ENCODE measurements around the gene KPNA5.

DNA sequence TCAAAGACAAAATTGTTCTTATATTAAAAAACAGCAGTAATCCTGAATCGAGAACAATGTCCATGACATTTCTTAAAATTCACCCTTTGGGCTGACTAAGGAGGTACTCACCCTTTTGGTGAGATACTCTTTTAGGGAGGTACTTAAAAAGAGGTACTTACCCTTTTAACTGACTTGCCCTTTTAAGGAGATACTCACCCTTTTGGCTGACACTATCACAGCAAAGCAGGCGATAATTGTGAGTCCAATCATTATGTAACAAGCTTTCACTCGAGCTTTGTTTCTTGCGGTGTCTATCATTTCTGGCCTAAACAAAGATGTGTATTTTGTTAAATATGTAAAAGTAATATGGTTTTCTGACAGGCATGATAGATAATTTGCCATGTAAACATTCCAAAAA, 80.8 kb downstream of the KPNA5 start:
- TF ChIP-seq SUZ12 (IDR thresholded peaks at IDR 0.05; ENCODE audit: low read length): no peak
- TF ChIP-seq, protein P1, sequence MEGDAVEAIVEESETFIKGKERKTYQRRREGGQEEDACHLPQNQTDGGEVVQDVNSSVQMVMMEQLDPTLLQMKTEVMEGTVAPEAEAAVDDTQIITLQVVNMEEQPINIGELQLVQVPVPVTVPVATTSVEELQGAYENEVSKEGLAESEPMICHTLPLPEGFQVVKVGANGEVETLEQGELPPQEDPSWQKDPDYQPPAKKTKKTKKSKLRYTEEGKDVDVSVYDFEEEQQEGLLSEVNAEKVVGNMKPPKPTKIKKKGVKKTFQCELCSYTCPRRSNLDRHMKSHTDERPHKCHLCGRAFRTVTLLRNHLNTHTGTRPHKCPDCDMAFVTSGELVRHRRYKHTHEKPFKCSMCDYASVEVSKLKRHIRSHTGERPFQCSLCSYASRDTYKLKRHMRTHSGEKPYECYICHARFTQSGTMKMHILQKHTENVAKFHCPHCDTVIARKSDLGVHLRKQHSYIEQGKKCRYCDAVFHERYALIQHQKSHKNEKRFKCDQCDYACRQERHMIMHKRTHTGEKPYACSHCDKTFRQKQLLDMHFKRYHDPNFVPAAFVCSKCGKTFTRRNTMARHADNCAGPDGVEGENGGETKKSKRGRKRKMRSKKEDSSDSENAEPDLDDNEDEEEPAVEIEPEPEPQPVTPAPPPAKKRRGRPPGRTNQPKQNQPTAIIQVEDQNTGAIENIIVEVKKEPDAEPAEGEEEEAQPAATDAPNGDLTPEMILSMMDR (IDR thresholded peaks at IDR 0.05; ENCODE audit: control extremely low read depth in 1 of 3, insufficient read depth in 1 of 3, low read depth in 1 of 3, low read length in 3 of 3): no peak
- no peak for TF ChIP-seq TBP (IDR thresholded peaks at IDR 0.05; ENCODE audit: low read depth, low read length)
- TF ChIP-seq EZH2 (IDR thresholded peaks at IDR 0.05; ENCODE audit: low read depth, low read length, severe bottlenecking): no peak
